Measurements from ENCODE around the gene CHRNA7.

CHRNA7 gene

DNA sequence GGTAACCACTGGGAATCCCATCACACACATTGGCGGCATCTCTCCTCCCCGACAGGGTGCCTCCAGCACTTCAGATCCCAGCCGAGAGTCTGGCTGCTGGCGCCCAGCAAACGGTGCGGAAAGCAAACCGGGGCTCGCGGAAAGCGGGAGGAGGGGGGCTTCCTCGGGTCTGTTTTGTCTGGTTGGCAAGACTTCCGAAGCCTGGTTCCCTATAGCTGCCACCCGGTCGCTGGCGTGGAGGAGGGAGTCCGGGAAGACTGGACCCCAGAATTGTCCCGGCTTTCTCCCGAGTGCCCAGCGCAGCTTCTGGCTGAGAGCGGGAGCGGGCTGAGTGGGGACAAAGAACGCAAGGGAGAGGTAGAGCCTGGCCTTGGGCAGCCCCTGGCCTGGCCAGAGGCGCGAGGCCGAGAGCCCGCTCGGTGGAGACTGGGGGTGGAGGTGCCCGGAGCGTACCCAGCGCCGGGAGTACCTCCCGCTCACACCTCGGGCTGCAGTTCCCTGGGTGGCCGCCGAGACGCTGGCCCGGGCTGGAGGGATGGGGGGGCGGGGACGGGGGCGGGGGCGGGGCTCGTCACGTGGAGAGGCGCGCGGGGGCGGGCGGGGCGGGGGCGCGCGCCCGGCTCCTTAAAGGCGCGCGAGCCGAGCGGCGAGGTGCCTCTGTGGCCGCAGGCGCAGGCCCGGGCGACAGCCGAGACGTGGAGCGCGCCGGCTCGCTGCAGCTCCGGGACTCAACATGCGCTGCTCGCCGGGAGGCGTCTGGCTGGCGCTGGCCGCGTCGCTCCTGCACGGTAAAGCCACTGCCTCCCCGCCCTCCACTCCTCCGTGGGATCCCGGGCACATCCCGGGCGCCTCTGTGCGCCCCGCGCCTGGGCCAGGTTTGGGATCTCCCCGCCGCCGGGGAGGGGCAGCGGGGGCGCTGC is at the start of gene CHRNA7:
TSS of gene CHRNA7 (plus strand) at position 654 of the 920 bp plus-strand sequence. CDS start at position 734, 80 bp downstream.
- Histone ChIP-seq H3K4me1 (ENCODE audit: control insufficient read depth, insufficient read depth, low read length) (peaks cover 3% of the 10 kb centered on the region), H3K9ac (ENCODE audit: low read length) (no peak within 1 kb of the TSS), H3K9me3 (ENCODE audit: control insufficient read depth, low read length) (no peaks in the 10 kb centered on the region), H3K36me3 (ENCODE audit: control insufficient read depth, insufficient read depth, low read length, severe bottlenecking) (no peaks in the 10 kb centered on the region), H3K27me3 (replicated peaks; ENCODE audit: control insufficient read depth, insufficient read depth, low read length) (peaks cover 54% of the 10 kb centered on the region), H3K4me3 (ENCODE audit: low read length) (peak within 1 kb of the TSS; percentile 65)
- DNase-seq (ENCODE audit: low read depth), result peak; percentile 59

DNA sequence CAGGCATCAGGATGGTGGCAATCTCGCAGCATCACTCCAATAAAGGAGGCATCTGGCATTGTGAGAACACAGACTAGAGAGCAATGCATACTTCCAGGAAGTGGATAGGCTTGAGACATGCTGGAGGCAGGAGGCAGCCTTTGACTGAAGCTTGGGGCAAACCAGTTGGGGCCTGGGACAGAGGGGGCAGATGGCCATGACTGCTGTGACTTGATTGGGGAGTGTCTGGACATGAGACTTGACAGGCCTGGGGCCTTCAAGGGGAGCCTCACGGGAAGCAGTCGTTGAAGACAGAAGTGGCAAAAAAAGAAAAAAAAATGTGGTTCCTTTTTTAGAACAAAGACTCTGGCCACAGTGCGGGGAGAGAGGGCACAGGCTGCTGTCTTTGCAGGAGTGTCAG is 44.7 kb upstream of the CHRNA7 start:
- Histone ChIP-seq H3K4me3 (ENCODE audit: low read length) (no peak overlapping the region), H3K27me3 (replicated peaks; ENCODE audit: control insufficient read depth, insufficient read depth, low read length) (peaks cover 10% of the 10 kb centered on the region), H3K9ac (ENCODE audit: low read length) (no peak overlapping the region), H3K9me3 (ENCODE audit: control insufficient read depth, low read length) (no peaks in the 10 kb centered on the region), H3K4me1 (ENCODE audit: control insufficient read depth, insufficient read depth, low read length) (no peaks in the 10 kb centered on the region), H3K36me3 (ENCODE audit: control insufficient read depth, insufficient read depth, low read length, severe bottlenecking) (no peaks in the 10 kb centered on the region)
- no peak for DNase-seq (ENCODE audit: low read depth)

DNA sequence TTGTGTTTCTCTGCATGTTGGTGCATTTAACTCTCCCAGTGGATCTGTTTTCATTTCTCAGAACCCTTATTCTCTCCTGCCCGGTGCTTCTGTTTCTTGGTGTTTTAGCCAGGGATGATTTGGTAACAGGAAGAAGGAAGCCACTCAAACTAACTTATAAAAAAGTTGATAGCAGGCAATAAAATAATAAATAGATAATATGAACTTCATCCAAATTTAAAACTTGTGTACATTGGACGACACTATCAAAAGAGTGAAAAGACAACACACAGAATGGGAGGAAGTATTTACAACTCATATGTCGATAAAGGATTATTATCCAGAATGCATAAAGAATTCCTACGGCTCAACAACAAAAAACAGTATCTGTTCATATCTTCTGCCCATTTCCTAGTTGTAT is 37.3 kb upstream of the CHRNA7 start:
- H3K9ac ChIP-seq (ENCODE audit: low read length), result no peak overlapping the region
- H3K4me3 ChIP-seq (ENCODE audit: low read length), result no peak overlapping the region
- no peaks in the 10 kb centered on the region for H3K9me3 ChIP-seq (ENCODE audit: control insufficient read depth, low read length)
- H3K36me3 ChIP-seq (ENCODE audit: control insufficient read depth, insufficient read depth, low read length, severe bottlenecking), result no peaks in the 10 kb centered on the region
- H3K27me3 ChIP-seq (replicated peaks; ENCODE audit: control insufficient read depth, insufficient read depth, low read length), result no peaks in the 10 kb centered on the region
- no peaks in the 10 kb centered on the region for H3K4me1 ChIP-seq (ENCODE audit: control insufficient read depth, insufficient read depth, low read length)
- DNase-seq (ENCODE audit: low read depth), result no peak

DNA sequence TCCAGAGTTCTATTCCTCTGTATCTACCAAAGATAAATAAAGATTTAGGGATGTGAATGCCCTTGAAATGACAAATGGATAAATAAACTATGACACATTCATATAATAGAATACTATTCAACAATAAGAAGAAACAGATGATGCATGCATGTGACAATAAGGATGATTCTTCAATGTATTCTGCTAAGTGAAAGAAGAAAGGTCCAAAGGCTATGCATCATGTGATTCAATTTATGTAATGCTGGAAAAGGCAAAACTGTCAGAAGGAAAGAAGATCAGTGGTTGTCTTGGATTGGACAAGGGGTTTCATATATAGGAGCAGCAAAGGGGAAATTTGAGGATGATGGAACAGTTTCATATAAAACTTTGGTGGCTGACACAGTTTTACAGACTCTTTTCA is 32.6 kb upstream of the CHRNA7 start:
- Histone ChIP-seq H3K36me3 (ENCODE audit: control insufficient read depth, insufficient read depth, low read length, severe bottlenecking) (no peaks in the 10 kb centered on the region), H3K9ac (ENCODE audit: low read length) (no peak overlapping the region), H3K4me1 (ENCODE audit: control insufficient read depth, insufficient read depth, low read length) (no peaks in the 10 kb centered on the region), H3K9me3 (ENCODE audit: control insufficient read depth, low read length) (no peaks in the 10 kb centered on the region), H3K27me3 (replicated peaks; ENCODE audit: control insufficient read depth, insufficient read depth, low read length) (no peaks in the 10 kb centered on the region), H3K4me3 (ENCODE audit: low read length) (no peak overlapping the region)
- no peak for DNase-seq (ENCODE audit: low read depth)

DNA sequence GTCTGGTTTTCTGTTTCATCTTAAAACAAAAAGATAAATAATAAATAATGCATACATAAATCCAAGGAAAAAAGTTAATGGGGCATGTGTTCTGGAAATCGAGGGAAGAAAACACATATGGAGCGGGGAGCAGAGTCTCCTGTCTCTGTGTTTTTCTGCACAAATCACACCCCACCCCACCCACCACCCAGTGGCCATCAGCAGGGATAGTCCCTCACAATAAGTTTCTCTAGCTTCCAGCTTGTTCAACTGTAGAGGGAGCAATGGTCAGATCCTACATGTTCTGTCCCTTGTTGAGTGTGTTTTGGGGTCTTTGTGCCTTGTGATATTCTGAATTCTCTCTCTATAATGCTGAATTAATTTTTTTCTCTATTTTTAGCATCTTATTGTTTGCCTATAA is 26.8 kb upstream of the CHRNA7 start:
- no peak for DNase-seq (ENCODE audit: low read depth)
- no peaks in the 10 kb centered on the region for H3K9me3 ChIP-seq (ENCODE audit: control insufficient read depth, low read length)
- H3K36me3 ChIP-seq (ENCODE audit: control insufficient read depth, insufficient read depth, low read length, severe bottlenecking), result no peaks in the 10 kb centered on the region
- H3K4me1 ChIP-seq (ENCODE audit: control insufficient read depth, insufficient read depth, low read length), result no peaks in the 10 kb centered on the region
- no peak overlapping the region for H3K4me3 ChIP-seq (ENCODE audit: low read length)
- no peaks in the 10 kb centered on the region for H3K27me3 ChIP-seq (replicated peaks; ENCODE audit: control insufficient read depth, insufficient read depth, low read length)
- H3K9ac ChIP-seq (ENCODE audit: low read length), result no peak overlapping the region

DNA sequence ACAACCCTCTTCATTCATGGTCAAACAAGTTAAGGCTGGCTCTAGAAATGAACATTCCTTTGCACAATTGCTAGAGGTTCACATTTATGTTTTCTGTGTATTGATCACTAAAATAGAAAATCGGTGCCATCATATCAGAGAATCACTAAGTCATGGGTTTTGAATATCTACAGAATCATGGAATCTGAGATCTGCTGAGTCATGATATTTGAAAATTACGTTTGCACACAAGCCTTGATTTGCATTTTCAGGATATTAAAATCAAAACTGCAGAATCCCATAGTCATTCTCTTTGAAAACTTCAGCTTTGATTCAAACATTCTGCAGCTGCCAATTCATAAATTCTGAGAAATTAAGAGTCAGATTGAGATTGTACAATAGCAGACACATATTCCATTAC is 26.1 kb upstream of the CHRNA7 start:
- no peak for DNase-seq (ENCODE audit: low read depth)

DNA sequence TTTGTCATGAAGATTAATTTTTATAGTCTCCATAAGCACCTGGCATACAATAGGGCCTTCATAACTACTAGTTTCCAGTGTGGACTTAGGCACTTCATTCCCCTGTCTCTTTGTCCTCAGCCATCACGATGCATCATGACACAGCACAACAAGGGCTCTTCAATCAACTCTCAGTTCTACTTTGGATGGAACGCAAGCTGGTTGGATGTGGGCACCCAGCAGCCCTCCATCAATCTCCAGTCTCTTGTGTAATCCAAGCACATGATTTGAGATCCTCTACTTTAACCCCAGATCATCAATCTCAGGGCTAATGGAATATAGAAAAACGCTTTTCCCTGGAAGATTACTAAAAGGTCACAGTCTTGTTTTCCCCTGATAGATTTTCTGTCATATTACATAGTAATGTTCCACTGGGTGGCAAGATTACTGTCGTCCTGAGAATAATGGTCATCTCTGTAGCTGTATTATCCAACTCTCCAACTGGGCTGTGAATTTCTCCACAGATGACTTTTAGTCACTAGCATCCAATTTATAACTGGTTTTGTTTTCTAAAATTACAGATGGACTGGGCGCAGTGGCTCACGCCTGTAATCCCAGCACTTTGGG is 22.9 kb upstream of the CHRNA7 start:
- Histone ChIP-seq H3K27me3 (replicated peaks; ENCODE audit: control insufficient read depth, insufficient read depth, low read length) (peaks cover 3% of the 10 kb centered on the region), H3K4me1 (ENCODE audit: control insufficient read depth, insufficient read depth, low read length) (no peaks in the 10 kb centered on the region), H3K36me3 (ENCODE audit: control insufficient read depth, insufficient read depth, low read length, severe bottlenecking) (no peaks in the 10 kb centered on the region), H3K9me3 (ENCODE audit: control insufficient read depth, low read length) (no peaks in the 10 kb centered on the region), H3K9ac (ENCODE audit: low read length) (no peak overlapping the region), H3K4me3 (ENCODE audit: low read length) (no peak overlapping the region)
- no peak for DNase-seq (ENCODE audit: low read depth)

More for the DNA sequence above, 26.1 kb upstream of the CHRNA7 start:
- no peak overlapping the region for H3K9ac ChIP-seq (ENCODE audit: low read length)
- H3K9me3 ChIP-seq (ENCODE audit: control insufficient read depth, low read length), result no peaks in the 10 kb centered on the region
- H3K27me3 ChIP-seq (replicated peaks; ENCODE audit: control insufficient read depth, insufficient read depth, low read length), result peaks cover 3% of the 10 kb centered on the region
- no peak overlapping the region for H3K4me3 ChIP-seq (ENCODE audit: low read length)
- no peaks in the 10 kb centered on the region for H3K36me3 ChIP-seq (ENCODE audit: control insufficient read depth, insufficient read depth, low read length, severe bottlenecking)
- H3K4me1 ChIP-seq (ENCODE audit: control insufficient read depth, insufficient read depth, low read length), result no peaks in the 10 kb centered on the region

DNA sequence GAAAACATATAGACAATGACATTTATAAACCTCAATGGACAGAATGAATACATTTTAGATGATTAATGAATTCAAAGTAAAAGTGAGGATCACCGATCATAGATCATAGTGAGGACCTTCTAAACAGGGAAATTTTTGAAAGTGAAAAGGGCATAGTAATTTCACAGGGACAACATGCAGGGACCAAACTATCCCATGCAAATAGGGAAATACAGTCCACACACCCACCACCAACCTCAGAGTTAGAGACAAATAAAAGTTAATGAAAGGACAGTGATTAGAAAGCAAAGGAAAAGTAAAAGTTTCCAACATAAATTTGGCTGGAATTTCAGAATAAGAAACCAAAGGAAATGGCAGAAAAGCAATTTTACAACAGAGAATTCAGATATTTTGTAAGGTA is 15.4 kb upstream of the CHRNA7 start:
- Histone ChIP-seq H3K27me3 (replicated peaks; ENCODE audit: control insufficient read depth, insufficient read depth, low read length) (no peaks in the 10 kb centered on the region), H3K4me1 (ENCODE audit: control insufficient read depth, insufficient read depth, low read length) (no peaks in the 10 kb centered on the region), H3K4me3 (ENCODE audit: low read length) (no peak overlapping the region), H3K9me3 (ENCODE audit: control insufficient read depth, low read length) (no peaks in the 10 kb centered on the region), H3K36me3 (ENCODE audit: control insufficient read depth, insufficient read depth, low read length, severe bottlenecking) (no peaks in the 10 kb centered on the region), H3K9ac (ENCODE audit: low read length) (no peak overlapping the region)
- DNase-seq (ENCODE audit: low read depth), result no peak

DNA sequence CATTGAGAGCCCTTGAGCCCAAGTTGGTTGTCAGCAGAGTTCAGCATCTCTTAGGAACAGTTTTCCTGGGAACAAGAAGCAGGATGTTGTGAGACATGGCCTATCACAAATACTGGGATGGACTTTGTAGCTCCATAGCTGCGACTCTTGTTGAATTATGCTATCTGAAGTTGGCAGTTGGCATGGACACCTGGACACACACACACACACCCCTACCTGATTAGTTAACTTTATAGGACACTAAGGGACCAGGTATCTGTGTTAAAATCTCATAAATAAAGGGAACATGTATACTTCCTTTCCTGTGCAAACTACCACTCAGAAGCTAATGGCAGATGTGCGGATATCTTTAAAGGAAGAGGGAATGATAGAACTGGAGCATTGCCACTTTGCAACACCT is 10.2 kb upstream of the CHRNA7 start:
- Histone ChIP-seq H3K27me3 (replicated peaks; ENCODE audit: control insufficient read depth, insufficient read depth, low read length) (peaks cover 10% of the 10 kb centered on the region), H3K36me3 (ENCODE audit: control insufficient read depth, insufficient read depth, low read length, severe bottlenecking) (no peaks in the 10 kb centered on the region), H3K4me1 (ENCODE audit: control insufficient read depth, insufficient read depth, low read length) (no peaks in the 10 kb centered on the region), H3K9me3 (ENCODE audit: control insufficient read depth, low read length) (no peaks in the 10 kb centered on the region), H3K9ac (ENCODE audit: low read length) (no peak overlapping the region), H3K4me3 (ENCODE audit: low read length) (no peak overlapping the region)
- no peak for DNase-seq (ENCODE audit: low read depth)

DNA sequence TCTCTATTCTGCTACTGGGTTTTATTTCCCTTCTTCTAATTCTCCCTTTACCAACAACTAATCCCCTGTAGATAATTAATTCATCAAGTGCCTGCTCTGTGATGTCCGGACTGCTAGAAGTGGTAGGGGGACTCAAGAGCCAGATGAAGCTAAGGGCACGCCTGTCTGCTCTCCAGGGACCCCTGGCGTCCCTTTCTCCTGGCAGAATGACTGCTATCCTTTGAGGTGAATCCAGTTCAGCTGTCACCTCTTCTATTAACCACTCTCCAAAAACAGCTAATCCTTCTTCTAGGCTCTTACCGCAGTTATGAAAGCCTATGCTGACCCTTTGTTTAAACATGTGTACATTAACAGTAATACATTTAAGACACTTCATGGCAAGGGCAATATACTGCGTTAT is 1.4 kb upstream of the CHRNA7 start:
- Histone ChIP-seq H3K4me1 (ENCODE audit: control insufficient read depth, insufficient read depth, low read length) (peaks cover 3% of the 10 kb centered on the region), H3K36me3 (ENCODE audit: control insufficient read depth, insufficient read depth, low read length, severe bottlenecking) (no peaks in the 10 kb centered on the region), H3K9me3 (ENCODE audit: control insufficient read depth, low read length) (no peaks in the 10 kb centered on the region), H3K4me3 (ENCODE audit: low read length) (no peak overlapping the region), H3K27me3 (replicated peaks; ENCODE audit: control insufficient read depth, insufficient read depth, low read length) (peaks cover 54% of the 10 kb centered on the region), H3K9ac (ENCODE audit: low read length) (no peak overlapping the region)
- DNase-seq (ENCODE audit: low read depth), result no peak

DNA sequence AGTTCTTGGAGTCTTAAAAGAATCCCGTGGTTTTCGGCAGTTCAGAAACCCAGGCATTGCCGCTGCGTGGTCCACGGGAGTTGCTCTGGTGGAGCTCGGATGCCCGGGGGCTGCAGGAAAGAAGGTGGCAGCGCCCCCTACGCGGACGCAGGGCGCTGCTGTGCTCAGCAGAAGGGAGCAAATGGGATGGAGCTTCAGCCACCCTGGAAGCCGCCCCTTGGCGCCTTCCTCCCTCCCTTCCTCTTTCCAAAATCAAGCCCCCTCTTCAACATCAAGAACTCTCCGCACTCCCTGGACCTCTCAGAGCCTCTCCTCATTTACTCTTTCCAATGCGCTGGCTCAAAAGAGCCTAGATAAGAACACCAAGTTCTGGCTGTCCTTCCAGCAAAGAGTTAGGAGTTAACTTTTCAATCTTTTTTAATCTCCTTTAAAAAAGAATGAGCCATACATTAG is 880 bp upstream of the CHRNA7 start:
- no peak overlapping the region for H3K4me3 ChIP-seq (ENCODE audit: low read length)
- H3K4me1 ChIP-seq (ENCODE audit: control insufficient read depth, insufficient read depth, low read length), result peaks cover 3% of the 10 kb centered on the region
- H3K9ac ChIP-seq (ENCODE audit: low read length), result no peak overlapping the region
- H3K36me3 ChIP-seq (ENCODE audit: control insufficient read depth, insufficient read depth, low read length, severe bottlenecking), result no peaks in the 10 kb centered on the region
- DNase-seq (ENCODE audit: low read depth), result peak; percentile 34
- H3K9me3 ChIP-seq (ENCODE audit: control insufficient read depth, low read length), result no peaks in the 10 kb centered on the region
- H3K27me3 ChIP-seq (replicated peaks; ENCODE audit: control insufficient read depth, insufficient read depth, low read length), result peaks cover 54% of the 10 kb centered on the region

Measured in adipocyte (in vitro differentiated cells).